DND-41 (cell line): Measurements from ENCODE around the gene ALDH6A1.
"Not testable (repeated sequence)": the region's sequence is repeated elsewhere in the genome, so short reads cannot be mapped to it uniquely, and the experiment has no call there.

Source experiments
- ATAC-seq: fragments of 200-7000 bp; cut with Tn5 transposase; 3 replicates; pipeline ENCODE4 v1.9.1; 2021; ENCODE audit warnings: low read depth; ENCODE audit not compliant: insufficient read depth
- DNase-seq: peaks from one replicate; pipeline ENCODE4 v3.0.0-alpha.2; 2020
- H2AFZ ChIP-seq: 2 replicates; pipeline ENCODE4 v1.6.0; 2012; ENCODE audit warnings: low read depth, low read length
- H3K27ac ChIP-seq: 2 replicates; pipeline ENCODE4 v1.5.1; 2012; ENCODE audit warnings: low read length, inconsistent platforms
- H3K27me3 ChIP-seq: fragments of 200-600 bp; sonication (generic); 2 replicates; pipeline ENCODE4 v1.6.0; 2012; ENCODE audit warnings: low read length, mild to moderate bottlenecking, inconsistent platforms; ENCODE audit not compliant: insufficient read depth, poor library complexity
- H3K36me3 ChIP-seq: 2 replicates; pipeline ENCODE4 v1.5.1; 2012; ENCODE audit warnings: low read length, inconsistent platforms; ENCODE audit not compliant: insufficient read depth
- H3K4me1 ChIP-seq: 2 replicates; pipeline ENCODE4 v1.5.1; 2012; ENCODE audit warnings: mild to moderate bottlenecking, low read length; ENCODE audit not compliant: insufficient read depth
- H3K4me2 ChIP-seq: 2 replicates; pipeline ENCODE4 v1.6.0; 2012; ENCODE audit warnings: mild to moderate bottlenecking, moderate library complexity, low read length, inconsistent platforms; ENCODE audit not compliant: insufficient read depth
- H3K4me3 ChIP-seq, 2 experiments: fragments of 200-600 bp in 1 of 2; shearing (Covaris generic) in 1 of 2; 2 replicates each; pipeline ENCODE4 v1.5.1; 2012 to 2016; ENCODE audit warnings: inconsistent platforms in 2 of 2, low read length in 2 of 2, mild to moderate bottlenecking in 2 of 2, low read depth in 1 of 2, moderate library complexity in 1 of 2
- H3K79me2 ChIP-seq: 2 replicates; pipeline ENCODE4 v1.6.0; 2012; ENCODE audit warnings: low read length, inconsistent platforms; ENCODE audit not compliant: insufficient read depth
- H3K9ac ChIP-seq: 2 replicates; pipeline ENCODE4 v1.6.0; 2012; ENCODE audit warnings: low read depth, mild to moderate bottlenecking, inconsistent platforms, low read length, moderate library complexity
- H3K9me3 ChIP-seq: 2 replicates; pipeline ENCODE4 v1.5.1; 2012; ENCODE audit warnings: low read length, moderate library complexity, mild to moderate bottlenecking, inconsistent platforms; ENCODE audit not compliant: insufficient read depth, severe bottlenecking
- H4K20me1 ChIP-seq: 2 replicates; pipeline ENCODE4 v1.6.0; 2012; ENCODE audit warnings: low read length; ENCODE audit not compliant: insufficient read depth
- CTCF ChIP-seq: IDR thresholded peaks from 2 replicates; pipeline ENCODE4 v1.5.1; 2012; ENCODE audit warnings: borderline replicate concordance, low read length, moderate library complexity, mild to moderate bottlenecking; ENCODE audit not compliant: poor library complexity, severe bottlenecking; ENCODE audit errors: extremely low read depth
- EZH2 ChIP-seq: IDR thresholded peaks from 3 replicates; pipeline ENCODE4 v1.6.1; 2012; ENCODE audit warnings: borderline replicate concordance, low read depth, mild to moderate bottlenecking, moderate library complexity, low read length, inconsistent platforms; ENCODE audit not compliant: severe bottlenecking

Gene ALDH6A1

GRCh38 chr14:74084277-74085046 is at the start of gene ALDH6A1, which contains the start of gene LIN52:
Gene ALDH6A1, minus strand, starts transcription at chr14:74084453. Its CDS starts 59 bp downstream, at chr14:74084394.
Gene LIN52, plus strand, starts transcription at chr14:74084956. Its CDS starts 19 bp downstream, at chr14:74084975.
- no peaks in the 10 kb centered on the region; the same call in 1 of the 2 replicates for H4K20me1 ChIP-seq
- ATAC-seq (peak; percentile 93), DNase-seq (peak; percentile 100)
- no peaks in the 10 kb centered on the region; the same call in 1 of the 2 replicates for H3K36me3 ChIP-seq
- H3K79me2 ChIP-seq = peaks cover 54% of the 10 kb centered on the region
- TF ChIP-seq CTCF (peak; percentile 31), EZH2 (no peak)
- H3K4me1 ChIP-seq = peaks cover 29% of the 10 kb centered on the region
- peak within 1 kb of the TSS; percentile 88 to 98 for H3K4me3 ChIP-seq
- H3K9ac ChIP-seq = peak within 1 kb of the TSS; percentile 80
- H3K4me2 ChIP-seq = peak within 1 kb of the TSS; percentile 100
- no peaks in the 10 kb centered on the region for H3K27me3 ChIP-seq
- H3K9me3 ChIP-seq = no peaks in the 10 kb centered on the region
- H2AFZ ChIP-seq = peak within 1 kb of the TSS; percentile 96
- H3K27ac ChIP-seq = peak within 1 kb of the TSS; percentile 86

GRCh38 chr14:74127634-74128033 is 43.4 kb upstream of the ALDH6A1 start:
- TF ChIP-seq EZH2 (no peak), CTCF (no peak)
- H2AFZ ChIP-seq = no peak overlapping the region
- H3K27ac ChIP-seq = no peak overlapping the region
- H3K4me1 ChIP-seq = no peaks in the 10 kb centered on the region
- no peak overlapping the region for H3K9ac ChIP-seq
- H3K9me3 ChIP-seq = no peaks in the 10 kb centered on the region
- ATAC-seq (no peak), DNase-seq (no peak)
- no peak overlapping the region for H3K4me3 ChIP-seq
- no peaks in the 10 kb centered on the region for H3K36me3 ChIP-seq
- no peaks in the 10 kb centered on the region for H3K27me3 ChIP-seq
- no peaks in the 10 kb centered on the region for H4K20me1 ChIP-seq
- no peak overlapping the region for H3K4me2 ChIP-seq
- no peaks in the 10 kb centered on the region for H3K79me2 ChIP-seq

DNA sequence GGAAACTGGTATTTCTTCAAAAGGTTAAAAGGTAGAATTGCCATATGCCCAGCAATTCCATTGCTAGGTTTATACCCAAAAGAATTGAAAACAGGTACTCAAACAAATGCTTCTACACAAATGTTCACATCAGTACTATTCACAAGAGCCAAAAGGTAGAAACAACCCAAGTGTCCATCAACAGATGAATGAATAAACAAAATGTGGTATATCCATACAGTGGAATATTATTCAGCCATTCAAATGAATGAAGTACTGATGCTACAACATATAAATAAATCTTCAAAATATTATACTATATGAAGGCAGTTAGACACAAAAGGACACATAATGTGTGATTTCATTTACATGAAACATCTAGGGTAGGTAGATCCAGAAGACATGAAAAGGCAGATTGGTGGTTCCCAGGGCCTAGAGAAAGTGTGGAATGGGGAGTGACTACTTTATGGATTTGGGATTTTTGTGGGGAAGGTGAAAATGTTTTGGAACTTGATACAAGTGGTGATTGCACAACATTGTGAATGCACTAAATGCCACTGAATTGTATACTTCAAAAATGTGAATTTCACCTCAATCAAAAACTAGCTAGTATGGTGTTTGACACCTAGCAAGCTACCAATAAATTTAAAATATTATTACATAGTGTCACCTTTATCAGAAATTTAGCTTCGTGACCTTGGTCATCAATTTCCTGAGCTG is 42.2 kb upstream of the ALDH6A1 start:
- Histone ChIP-seq H3K4me2 (no peak overlapping the region), H3K79me2 (no peaks in the 10 kb centered on the region), H4K20me1 (no peaks in the 10 kb centered on the region), H3K4me1 (no peaks in the 10 kb centered on the region), H3K27ac (no peak overlapping the region), H3K4me3 (no peak overlapping the region), H3K27me3 (no peaks in the 10 kb centered on the region), H3K36me3 (no peaks in the 10 kb centered on the region), H3K9me3 (no peaks in the 10 kb centered on the region), H2AFZ (no peak overlapping the region), H3K9ac (no peak overlapping the region)
- ATAC-seq = no peak
- no peak for DNase-seq
- TF ChIP-seq EZH2 = no peak
- no peak for TF ChIP-seq CTCF

DNA sequence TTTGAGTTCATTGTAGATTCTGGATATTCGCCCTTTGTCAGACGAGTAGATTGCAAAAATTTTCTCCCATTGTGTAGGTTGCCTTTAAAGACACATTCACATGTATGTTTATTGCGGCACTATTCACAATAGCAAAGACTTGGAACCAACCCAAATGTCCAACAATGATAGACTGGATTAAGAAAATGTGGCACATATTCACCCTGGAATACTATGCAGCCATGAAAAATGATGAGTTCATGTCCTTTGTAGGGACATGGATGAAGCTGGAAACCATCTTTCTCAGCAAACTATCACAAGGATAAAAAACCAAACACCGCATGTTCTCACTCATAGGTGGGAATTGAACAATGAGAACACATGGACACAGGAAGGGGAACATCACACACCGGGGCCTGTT is 41.2 kb upstream of the ALDH6A1 start:
- H3K4me3 ChIP-seq, H4K20me1 ChIP-seq, ATAC-seq, H3K4me1 ChIP-seq, H3K27ac ChIP-seq, H3K4me2 ChIP-seq, H2AFZ ChIP-seq, H3K9ac ChIP-seq, H3K9me3 ChIP-seq, H3K79me2 ChIP-seq, H3K27me3 ChIP-seq, H3K36me3 ChIP-seq, DNase-seq: not testable (repeated sequence)
